Raji (cell line): Measurements from ENCODE around the gene CTNNBIP1.
A peak's percentile ranks its signal among the peaks of the same experiment; 100 is the strongest.

Experiments
- POLR2A ChIP-seq: IDR thresholded peaks from 2 replicates; pipeline ENCODE4 v1.6.1; 2011; ENCODE audit warnings: low read depth, low read length, control low read depth; ENCODE audit not compliant: insufficient read depth

Gene CTNNBIP1

GRCh38 chr1:9855186-9855585, 54.9 kb downstream of the CTNNBIP1 start:
- no peak for TF ChIP-seq POLR2A

- peak; percentile 26; the same call in 1 of the 2 replicates for TF ChIP-seq POLR2A
Observed at GRCh38 chr1:9853249-9853595, 56.8 kb downstream of the CTNNBIP1 start.

- no peak for TF ChIP-seq POLR2A
Observed at GRCh38 chr1:9852410-9853248, 57.4 kb downstream of the CTNNBIP1 start.

GRCh38 chr1:9852004-9852403, 58.1 kb downstream of the CTNNBIP1 start:
- no peak for TF ChIP-seq POLR2A

GRCh38 chr1:9850442-9851162, 59.5 kb downstream of the CTNNBIP1 start:
- peak; percentile 93 for TF ChIP-seq POLR2A

- peak; percentile 65 for TF ChIP-seq POLR2A
Observed at GRCh38 chr1:9849691-9850441, 60.2 kb downstream of the CTNNBIP1 start.

GRCh38 chr1:9848022-9848421, 62.0 kb downstream of the CTNNBIP1 start:
- TF ChIP-seq POLR2A, result no peak

GRCh38 chr1:9847269-9847668, 62.8 kb downstream of the CTNNBIP1 start:
- no peak for TF ChIP-seq POLR2A

GRCh38 chr1:9846611-9847171, 63.4 kb downstream of the CTNNBIP1 start:
- TF ChIP-seq POLR2A, result no peak

GRCh38 chr1:9845914-9846313, 64.2 kb downstream of the CTNNBIP1 start:
- no peak for TF ChIP-seq POLR2A

GRCh38 chr1:9844756-9845155, 65.3 kb downstream of the CTNNBIP1 start:
- TF ChIP-seq POLR2A, result no peak

- no peak for TF ChIP-seq POLR2A
Observed at GRCh38 chr1:9844106-9844505, 66.0 kb downstream of the CTNNBIP1 start.

- no peak for TF ChIP-seq POLR2A
Observed at GRCh38 chr1:9843576-9843945, 66.5 kb downstream of the CTNNBIP1 start.

- TF ChIP-seq POLR2A, result no peak
Observed at GRCh38 chr1:9842781-9843575, 67.1 kb downstream of the CTNNBIP1 start.
